ENCODE results near the gene ZDHHC1.

- TF ChIP-seq CTCF (IDR thresholded peaks at IDR 0.05) (peak; percentile 16 to 37 (median 23)), EP300 (IDR thresholded peaks at IDR 0.05) (no peak)
These were observed 31.3 kb upstream of the ZDHHC1 start for GRCh38 chr16:67447508-67448076.
